GM12875 (cell line): ENCODE data around the gene SMPD2.
"Not testable (repeated sequence)": the region's sequence is repeated elsewhere in the genome, so short reads cannot be mapped to it uniquely, and the experiment has no call there.

Experiments
- H3K4me3 ChIP-seq: one replicate; pipeline ENCODE4 v1.5.1; 2011; ENCODE audit warnings: low read depth, low read length, control low read depth
- TF ChIP-seq, protein P1 (sequence below): IDR thresholded peaks from 2 replicates; pipeline ENCODE4 v1.5.1; 2011; ENCODE audit warnings: low read depth, mild to moderate bottlenecking, control low read depth, inconsistent platforms, low read length, moderate library complexity, borderline replicate concordance; ENCODE audit not compliant: insufficient read depth

Gene SMPD2

DNA sequence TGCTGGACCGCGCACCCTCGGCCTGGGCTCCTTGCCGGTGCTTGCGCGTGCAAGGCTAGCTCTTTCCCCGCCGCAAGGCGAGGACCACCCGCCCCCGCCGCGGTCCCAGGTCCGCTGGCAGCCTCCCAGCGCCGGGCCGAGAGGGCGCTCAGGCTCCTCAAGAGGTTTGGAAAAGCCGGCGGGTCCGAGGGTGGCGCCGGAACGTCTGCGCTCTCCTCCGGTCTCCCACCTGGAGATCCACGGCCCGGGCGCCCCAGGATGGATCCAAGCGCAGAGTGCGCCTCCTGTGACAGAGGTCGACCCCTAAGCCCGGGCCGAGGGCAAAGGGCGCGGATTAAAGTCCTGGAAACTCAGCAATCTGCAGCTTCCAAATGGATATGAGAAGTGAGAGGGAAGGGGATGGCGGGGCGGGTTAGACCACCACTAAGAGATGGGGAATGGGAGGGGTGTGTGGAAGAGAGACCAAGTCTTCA lies 15.6 kb downstream of the SMPD2 start:
- TF ChIP-seq, protein P1, sequence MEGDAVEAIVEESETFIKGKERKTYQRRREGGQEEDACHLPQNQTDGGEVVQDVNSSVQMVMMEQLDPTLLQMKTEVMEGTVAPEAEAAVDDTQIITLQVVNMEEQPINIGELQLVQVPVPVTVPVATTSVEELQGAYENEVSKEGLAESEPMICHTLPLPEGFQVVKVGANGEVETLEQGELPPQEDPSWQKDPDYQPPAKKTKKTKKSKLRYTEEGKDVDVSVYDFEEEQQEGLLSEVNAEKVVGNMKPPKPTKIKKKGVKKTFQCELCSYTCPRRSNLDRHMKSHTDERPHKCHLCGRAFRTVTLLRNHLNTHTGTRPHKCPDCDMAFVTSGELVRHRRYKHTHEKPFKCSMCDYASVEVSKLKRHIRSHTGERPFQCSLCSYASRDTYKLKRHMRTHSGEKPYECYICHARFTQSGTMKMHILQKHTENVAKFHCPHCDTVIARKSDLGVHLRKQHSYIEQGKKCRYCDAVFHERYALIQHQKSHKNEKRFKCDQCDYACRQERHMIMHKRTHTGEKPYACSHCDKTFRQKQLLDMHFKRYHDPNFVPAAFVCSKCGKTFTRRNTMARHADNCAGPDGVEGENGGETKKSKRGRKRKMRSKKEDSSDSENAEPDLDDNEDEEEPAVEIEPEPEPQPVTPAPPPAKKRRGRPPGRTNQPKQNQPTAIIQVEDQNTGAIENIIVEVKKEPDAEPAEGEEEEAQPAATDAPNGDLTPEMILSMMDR: no peak
- peak overlapping the region; percentile 71 for H3K4me3 ChIP-seq

DNA sequence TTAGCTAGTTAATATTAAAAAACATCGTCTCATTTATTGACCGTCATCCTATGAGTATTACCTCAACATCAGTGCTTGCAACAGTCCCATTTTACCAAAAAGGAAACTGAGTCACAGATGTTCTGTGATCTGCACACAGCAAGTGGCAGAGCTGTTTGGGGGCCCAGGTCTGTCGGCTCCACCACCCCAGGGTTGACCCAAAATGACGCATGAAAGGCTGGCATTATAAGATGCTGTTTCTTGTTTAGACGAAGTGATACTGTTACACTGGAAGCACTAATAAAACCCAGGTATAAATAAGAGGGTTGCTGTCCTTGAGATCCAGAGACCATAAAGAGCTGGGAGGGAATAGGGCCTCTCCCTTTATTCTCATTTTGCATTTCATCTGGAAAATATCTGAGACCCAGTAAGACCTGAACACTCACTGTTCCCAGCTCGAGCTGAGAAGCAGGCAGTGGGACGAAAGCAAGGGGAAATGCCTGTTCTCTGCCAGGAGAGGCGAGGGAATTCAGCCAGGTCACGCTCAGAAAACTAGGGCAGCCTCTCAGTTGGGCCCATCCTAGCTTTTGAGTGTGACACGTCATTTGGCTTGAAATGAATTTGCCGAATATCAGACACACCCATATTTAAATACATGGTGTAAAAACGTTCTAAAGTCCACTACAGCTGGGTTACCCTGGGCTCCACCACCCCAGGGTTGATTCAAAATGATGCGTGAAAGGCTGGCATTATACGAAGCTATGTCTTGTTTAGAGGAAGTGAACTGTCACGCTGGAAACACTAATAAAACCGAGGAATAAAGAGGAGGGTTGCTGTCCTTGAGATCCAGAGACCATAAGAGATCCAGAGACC lies 16.4 kb downstream of the SMPD2 start:
- H3K4me3 ChIP-seq: peak overlapping the region; percentile 71
- TF ChIP-seq, protein P1: no peak

DNA sequence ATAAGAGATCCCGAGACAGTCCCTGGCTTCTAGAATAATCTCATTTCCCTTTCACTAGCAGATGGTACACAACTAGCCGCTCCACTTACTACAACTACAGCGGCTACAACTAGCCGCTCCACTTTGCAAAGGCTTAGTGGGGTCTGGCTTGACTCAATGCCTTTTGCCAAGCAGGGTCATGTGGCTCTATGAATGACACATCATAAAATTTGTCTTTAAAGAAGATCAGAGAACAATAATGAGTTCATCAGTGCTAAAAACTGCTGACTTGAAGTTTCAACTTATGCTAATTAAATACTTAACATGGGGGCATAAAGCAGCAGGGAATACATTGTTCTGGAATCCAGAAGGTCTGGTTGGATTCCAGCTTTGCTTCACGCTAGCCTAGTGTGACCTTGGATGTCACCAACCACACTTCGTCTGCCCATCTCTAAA lies 17.1 kb downstream of the SMPD2 start:
- TF ChIP-seq, protein P1: no peak

DNA sequence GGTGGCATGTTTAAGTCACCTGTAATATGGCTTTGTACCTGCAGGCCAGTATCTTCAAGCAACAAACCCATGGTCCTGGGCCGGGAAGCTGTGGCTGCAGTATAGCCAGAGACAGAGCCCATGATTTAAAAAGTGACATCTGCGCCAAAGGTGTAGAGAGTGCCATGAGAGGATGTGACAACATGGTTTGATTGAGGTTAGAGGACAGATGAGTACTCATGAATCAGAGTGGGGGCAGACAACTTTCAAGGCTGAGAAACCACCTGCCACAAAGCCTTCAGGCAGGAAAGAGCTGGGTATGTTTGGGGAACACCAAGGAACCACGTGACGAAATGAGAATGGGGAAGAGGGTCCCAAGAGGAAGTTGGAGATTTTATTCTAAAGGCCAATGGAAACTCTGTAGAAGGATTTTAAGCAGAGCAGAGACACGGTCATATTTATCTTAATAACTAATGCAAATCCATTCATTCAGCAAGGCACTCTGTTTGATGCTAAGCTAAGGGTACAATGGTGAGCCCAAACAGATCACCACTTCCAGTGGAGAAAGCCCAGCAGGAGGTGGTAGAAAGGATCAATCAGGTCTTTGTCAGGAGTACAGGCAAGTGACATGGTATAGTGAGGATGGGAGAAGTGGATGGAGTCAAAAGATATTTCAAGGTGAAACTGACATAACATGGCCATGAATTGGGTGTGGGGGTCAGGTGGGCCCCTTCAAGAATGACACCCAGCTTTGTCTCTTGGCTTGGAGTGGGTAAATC lies 18.4 kb downstream of the SMPD2 start:
- TF ChIP-seq, protein P1: no peak

More for the DNA sequence above, 17.1 kb downstream of the SMPD2 start:
- no peak overlapping the region for H3K4me3 ChIP-seq

DNA sequence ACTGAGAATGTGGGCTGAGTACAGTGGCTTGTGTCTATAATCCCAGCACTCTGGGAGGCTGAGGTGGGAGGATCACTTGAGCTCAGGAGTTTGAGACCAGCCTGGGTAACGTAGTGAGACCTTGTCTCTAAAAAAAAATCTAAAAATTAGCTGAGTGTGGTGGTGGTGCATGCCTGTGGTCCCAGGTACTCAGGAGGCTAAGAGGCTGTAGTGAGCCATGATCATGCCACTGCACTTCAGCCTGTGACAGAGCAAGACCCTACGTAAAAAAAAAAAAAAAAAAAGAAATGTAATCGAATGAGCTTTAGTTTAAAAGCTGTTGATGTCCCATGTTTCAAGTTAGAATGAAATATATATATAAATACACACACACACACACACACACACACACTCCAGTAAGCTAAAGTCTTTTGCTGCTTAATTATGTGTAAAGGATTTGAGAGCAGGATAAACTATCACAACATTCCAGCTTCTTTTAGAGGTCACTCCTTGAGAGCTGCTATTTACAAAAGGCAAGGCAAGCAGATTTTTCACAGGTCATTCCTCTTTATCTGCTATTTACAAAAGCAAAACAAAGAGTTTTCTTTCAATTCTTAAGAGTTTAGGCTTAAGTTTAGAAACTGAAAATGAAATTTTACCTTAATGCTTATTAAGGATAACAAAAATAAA lies 19.8 kb downstream of the SMPD2 start:
- H3K4me3 ChIP-seq: no peak overlapping the region
- TF ChIP-seq, protein P1: no peak

More for the DNA sequence above, 18.4 kb downstream of the SMPD2 start:
- H3K4me3 ChIP-seq: no peak overlapping the region

DNA sequence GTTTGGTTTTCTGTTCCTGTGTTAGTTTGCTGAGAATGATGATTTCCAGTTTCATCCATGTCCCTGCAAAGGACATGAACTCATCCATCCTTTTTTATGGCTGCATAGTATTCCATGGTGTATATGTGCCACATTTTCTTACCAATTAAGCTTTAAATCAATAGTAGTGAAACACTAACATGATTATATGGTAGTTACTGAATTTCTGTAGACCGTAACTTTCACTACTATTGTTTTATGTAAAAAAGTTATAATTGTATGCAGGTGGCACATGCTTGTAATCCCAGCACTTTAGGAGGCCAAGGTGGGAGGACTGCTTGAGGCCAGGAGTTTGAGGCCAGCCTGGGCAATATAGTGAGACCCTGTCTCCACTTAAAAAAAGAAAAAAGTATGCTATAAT lies 20.7 kb downstream of the SMPD2 start:
- not testable (repeated sequence) for H3K4me3 ChIP-seq

DNA sequence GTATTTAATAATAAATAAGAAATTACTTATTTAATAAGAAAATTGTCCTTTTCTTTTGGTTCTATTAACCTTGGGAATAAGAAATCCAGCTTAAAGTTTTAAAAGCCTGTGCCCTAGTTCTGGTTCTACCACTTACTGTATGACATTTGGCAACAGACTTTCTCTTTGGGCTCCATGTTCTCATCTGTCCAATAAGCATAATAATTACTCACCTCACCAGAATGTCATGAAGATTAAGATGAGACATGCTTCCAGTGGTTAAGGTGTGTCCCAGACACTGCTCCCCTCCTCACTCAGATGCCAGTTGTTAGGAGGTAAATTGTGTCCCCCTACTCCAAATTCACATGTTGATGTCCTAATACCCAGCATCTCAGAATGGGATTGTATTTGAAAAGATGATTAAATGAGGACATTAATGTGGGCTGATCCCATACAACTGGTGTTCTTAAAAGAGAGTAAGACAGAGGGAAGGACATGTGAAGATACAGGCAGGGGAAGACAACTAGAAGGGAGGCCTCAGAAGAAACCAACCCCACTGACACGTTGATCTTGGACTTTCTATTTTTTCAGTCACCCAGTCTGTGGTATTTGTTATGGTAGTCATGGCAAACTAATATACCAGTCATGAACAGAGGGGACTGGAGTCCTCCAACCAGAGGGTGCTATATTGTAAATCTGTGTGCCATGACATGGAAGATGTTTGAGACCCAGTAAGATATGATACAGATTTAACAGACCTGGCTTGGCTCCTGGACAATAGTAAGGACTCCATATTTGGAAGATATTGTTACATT lies 21.4 kb downstream of the SMPD2 start:
- H3K4me3 ChIP-seq: no peak overlapping the region
- TF ChIP-seq, protein P1: no peak
